ENCODE results near the gene CLCN1.

The CLCN1 gene

GRCh38 chr7:143354965-143355364 is 39.1 kb downstream of the CLCN1 start:
- TF ChIP-seq CTCF (IDR thresholded peaks at IDR 0.05; ENCODE audit: low read length, missing control alignments): no peak
- no peak for DNase-seq (ENCODE audit: low read depth)
- no peak overlapping the region for H3K4me3 ChIP-seq (replicated peaks; ENCODE audit: low read depth, low read length)

GRCh38 chr7:143355450-143356385 is 39.8 kb downstream of the CLCN1 start:
- no peak for DNase-seq (ENCODE audit: low read depth)
- no peak overlapping the region for H3K4me3 ChIP-seq (replicated peaks; ENCODE audit: low read depth, low read length)
- TF ChIP-seq CTCF (IDR thresholded peaks at IDR 0.05; ENCODE audit: low read length, missing control alignments): no peak

- DNase-seq (ENCODE audit: low read depth): no peak
- H3K4me3 ChIP-seq (replicated peaks; ENCODE audit: low read depth, low read length): no peak overlapping the region
- TF ChIP-seq CTCF (IDR thresholded peaks at IDR 0.05; ENCODE audit: low read length, missing control alignments): no peak
These were observed 40.6 kb downstream of the CLCN1 start for GRCh38 chr7:143356414-143357050.

GRCh38 chr7:143358626-143359025 is 42.7 kb downstream of the CLCN1 start:
- no peak for DNase-seq (ENCODE audit: low read depth)
- TF ChIP-seq CTCF (IDR thresholded peaks at IDR 0.05; ENCODE audit: low read length, missing control alignments): no peak
- no peak overlapping the region for H3K4me3 ChIP-seq (replicated peaks; ENCODE audit: low read depth, low read length)

- no peak for DNase-seq (ENCODE audit: low read depth)
- TF ChIP-seq CTCF (IDR thresholded peaks at IDR 0.05; ENCODE audit: low read length, missing control alignments): no peak
- H3K4me3 ChIP-seq (replicated peaks; ENCODE audit: low read depth, low read length): no peak overlapping the region
These were observed 44.0 kb downstream of the CLCN1 start for GRCh38 chr7:143359771-143360353.

GRCh38 chr7:143360788-143361551 is 45.1 kb downstream of the CLCN1 start:
- TF ChIP-seq CTCF (IDR thresholded peaks at IDR 0.05; ENCODE audit: low read length, missing control alignments): no peak
- H3K4me3 ChIP-seq (replicated peaks; ENCODE audit: low read depth, low read length): no peak overlapping the region
- no peak for DNase-seq (ENCODE audit: low read depth)
